HG03432 (cell line): ENCODE data around the gene ABHD12.
A peak's percentile ranks its signal among the peaks of the same experiment; 100 is the strongest.

Source experiments
- ATAC-seq: cut with Tn5 transposase; IDR thresholded peaks from one replicate; pipeline ENCODE4 v1.9.1; 2021; ENCODE audit warnings: mild to moderate bottlenecking, moderate library complexity; ENCODE audit not compliant: unreplicated experiment

The ABHD12 gene

GRCh38 chr20:25309395-25310267 is 81.0 kb downstream of the ABHD12 start:
- ATAC-seq, result peak; percentile 11

GRCh38 chr20:25308671-25309394 is 81.8 kb downstream of the ABHD12 start:
- no peak for ATAC-seq

GRCh38 chr20:25308083-25308491 is 82.5 kb downstream of the ABHD12 start:
- ATAC-seq, result no peak

- no peak for ATAC-seq
Observed at GRCh38 chr20:25306991-25307903, 83.4 kb downstream of the ABHD12 start.

- ATAC-seq, result no peak
Observed at GRCh38 chr20:25304025-25304549, 86.5 kb downstream of the ABHD12 start.

- no peak for ATAC-seq
Observed at GRCh38 chr20:25303292-25304024, 87.2 kb downstream of the ABHD12 start.

- ATAC-seq, result no peak
Observed at GRCh38 chr20:25302596-25302995, 88.0 kb downstream of the ABHD12 start.

- no peak for ATAC-seq
Observed at GRCh38 chr20:25301357-25301920, 89.2 kb downstream of the ABHD12 start.

GRCh38 chr20:25300496-25301170 is 90.0 kb downstream of the ABHD12 start:
- ATAC-seq, result no peak

- no peak for ATAC-seq
Observed at GRCh38 chr20:25299806-25300205, 90.8 kb downstream of the ABHD12 start.

- peak; percentile 70 for ATAC-seq
Observed at GRCh38 chr20:25297141-25297905, 93.3 kb downstream of the ABHD12 start.

GRCh38 chr20:25296094-25297093 is 94.2 kb downstream of the ABHD12 start:
- ATAC-seq, result peak; percentile 37

- no peak for ATAC-seq
Observed at GRCh38 chr20:25295386-25296093, 95.1 kb downstream of the ABHD12 start.

GRCh38 chr20:25294459-25295385 is 95.9 kb downstream of the ABHD12 start:
- ATAC-seq, result peak; percentile 32

- no peak for ATAC-seq
Observed at GRCh38 chr20:25293910-25294458, 96.7 kb downstream of the ABHD12 start.
